Measurements from ENCODE around the gene ADAMTS9.
A peak's percentile ranks its signal among the peaks of the same experiment; 100 is the strongest.

ADAMTS9 gene

GRCh38 chr3:64681015-64681414 is 6.8 kb downstream of the ADAMTS9 start:
- DNase-seq (ENCODE audit: low read depth, low spot score) = no peak
- TF ChIP-seq CTCF (IDR thresholded peaks at IDR 0.05; ENCODE audit: insufficient read depth, low read length, missing control alignments) = no peak
- POLR2A ChIA-PET = no interaction called here
- H3K4me3 ChIP-seq (ENCODE audit: low read depth, low read length) = no peak overlapping the region
- CTCF ChIA-PET = no interaction called here

- ChIA-PET CTCF (no interaction called here), POLR2A (no interaction called here)
- no peak for TF ChIP-seq CTCF (IDR thresholded peaks at IDR 0.05; ENCODE audit: insufficient read depth, low read length, missing control alignments)
- DNase-seq (ENCODE audit: low read depth, low spot score) = no peak
- no peak overlapping the region for H3K4me3 ChIP-seq (ENCODE audit: low read depth, low read length)
Observed at GRCh38 chr3:64680334-64680733, 7.5 kb downstream of the ADAMTS9 start.

DNA sequence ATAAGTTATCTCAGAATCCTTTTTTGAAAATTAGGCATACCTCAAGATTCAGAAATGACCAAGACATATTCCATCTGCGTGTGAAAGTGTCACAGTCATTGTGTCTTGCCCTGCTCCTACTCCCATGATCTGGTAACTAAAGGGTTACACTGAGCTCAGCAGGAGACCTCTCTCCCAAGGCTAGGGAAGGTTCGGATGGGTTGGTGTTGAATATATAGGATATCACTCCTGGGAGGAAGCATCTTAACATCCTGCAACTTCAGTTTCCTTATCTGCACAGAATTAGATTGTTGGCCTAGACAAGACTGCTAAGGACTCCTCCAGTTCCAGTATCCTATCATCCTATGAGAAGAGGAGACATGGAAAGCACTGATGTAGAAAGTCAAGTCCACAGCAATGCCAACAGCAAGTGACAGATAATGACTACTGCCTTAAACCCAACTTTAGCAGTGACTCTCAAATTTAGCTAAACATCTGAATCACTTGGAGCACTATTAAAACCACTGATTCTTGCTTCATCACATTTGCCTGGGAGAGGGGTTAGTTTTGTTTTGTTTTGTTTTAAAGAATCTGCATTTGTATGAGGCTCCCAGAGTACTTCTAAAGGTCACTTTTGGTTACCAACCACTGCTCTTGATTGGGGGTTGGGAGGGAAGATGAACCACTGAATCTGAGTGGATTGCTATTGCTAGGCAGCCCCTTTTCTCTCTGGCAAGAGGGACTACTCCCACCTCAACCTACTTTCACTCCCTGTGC is 9.7 kb downstream of the ADAMTS9 start:
- no peak overlapping the region for H3K4me3 ChIP-seq (ENCODE audit: low read depth, low read length)
- no peak for DNase-seq (ENCODE audit: low read depth, low spot score)
- ChIA-PET CTCF (no interaction called here), POLR2A (no interaction called here)
- TF ChIP-seq CTCF (IDR thresholded peaks at IDR 0.05; ENCODE audit: insufficient read depth, low read length, missing control alignments) = no peak

- H3K4me3 ChIP-seq (ENCODE audit: low read depth, low read length) = no peak overlapping the region
- TF ChIP-seq CTCF (IDR thresholded peaks at IDR 0.05; ENCODE audit: insufficient read depth, low read length, missing control alignments) = no peak
- ChIA-PET CTCF (no interaction called here), POLR2A (no interaction called here)
- DNase-seq (ENCODE audit: low read depth, low spot score) = no peak
Observed at GRCh38 chr3:64676831-64677230, 11.0 kb downstream of the ADAMTS9 start.

DNA sequence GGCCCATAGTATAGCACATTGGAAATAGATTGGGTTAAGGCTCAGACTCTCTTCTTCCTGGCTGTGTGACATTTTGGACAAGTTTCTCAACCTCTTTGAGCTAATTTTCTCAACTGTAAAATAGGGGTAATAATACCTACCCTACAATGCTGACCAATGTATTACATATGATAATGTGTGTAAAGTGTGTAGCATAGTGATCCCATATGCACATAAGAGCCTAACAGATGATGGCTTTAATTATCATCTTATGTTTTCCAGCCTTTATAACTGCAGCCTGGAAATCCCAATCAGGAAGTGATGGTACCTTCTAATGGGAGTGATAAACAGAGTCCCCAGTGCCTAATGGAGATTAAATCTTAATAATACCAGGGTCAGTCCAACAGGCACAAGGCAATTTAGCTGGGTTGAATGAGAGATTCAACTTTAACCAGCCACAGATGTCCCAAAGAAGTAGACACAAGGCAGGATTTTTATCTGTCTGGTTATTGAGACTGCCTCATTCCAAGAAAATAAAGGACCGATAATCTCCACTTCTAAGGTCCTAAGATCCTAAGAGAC is 12.0 kb downstream of the ADAMTS9 start:
- no peak for TF ChIP-seq CTCF (IDR thresholded peaks at IDR 0.05; ENCODE audit: insufficient read depth, low read length, missing control alignments)
- no peak for DNase-seq (ENCODE audit: low read depth, low spot score)
- H3K4me3 ChIP-seq (ENCODE audit: low read depth, low read length) = no peak overlapping the region
- ChIA-PET POLR2A (no interaction called here), CTCF (no interaction called here)

DNA sequence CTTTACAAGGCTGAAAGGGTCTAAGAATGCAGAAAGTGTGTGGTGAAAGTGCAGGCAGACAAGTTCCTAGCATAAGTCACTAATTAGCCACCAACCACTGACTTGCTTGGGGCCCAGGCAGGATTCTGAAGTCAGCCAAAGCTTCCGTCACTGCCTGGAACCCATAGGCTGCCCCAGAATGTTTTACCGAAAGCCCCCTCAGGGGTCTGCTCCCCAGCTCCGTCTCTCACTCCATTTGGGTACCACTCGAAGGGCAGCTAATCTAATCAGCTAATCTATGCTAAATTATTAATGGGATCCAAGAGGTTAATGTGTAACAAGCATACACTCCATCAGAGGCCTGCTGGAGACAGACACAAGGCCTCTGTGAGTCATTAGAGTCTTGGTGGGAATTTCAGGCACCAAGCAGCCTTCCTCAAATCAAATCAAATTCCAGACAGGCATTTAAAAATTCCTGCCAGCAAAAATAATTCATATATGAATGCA is 13.2 kb downstream of the ADAMTS9 start:
- CTCF ChIA-PET = interaction anchor here (0.7 to 1.0 kb wide), 2 partner anchors 10 to 13 kb away, joined by 3 read pairs; no protein-coding TSS in a partner anchor
- no peak overlapping the region for H3K4me3 ChIP-seq (ENCODE audit: low read depth, low read length)
- peak; percentile 53 for DNase-seq (ENCODE audit: low read depth, low spot score)
- no peak for TF ChIP-seq CTCF (IDR thresholded peaks at IDR 0.05; ENCODE audit: insufficient read depth, low read length, missing control alignments)
- POLR2A ChIA-PET = no interaction called here

Measured in AG04449 (cell line).